NCI-H1092 treated with DMSO at 0.1 percent for 48 hours (cell line): Measurements from ENCODE around the gene NOP58.
"Not testable (repeated sequence)": the region's sequence is repeated elsewhere in the genome, so short reads cannot be mapped to it uniquely, and the experiment has no call there.

Source experiments
- DNase-seq: peaks from one replicate; lab custom pipeline; 2025; lab: John Stamatoyannopoulos, UW

NOP58 gene, protein sequence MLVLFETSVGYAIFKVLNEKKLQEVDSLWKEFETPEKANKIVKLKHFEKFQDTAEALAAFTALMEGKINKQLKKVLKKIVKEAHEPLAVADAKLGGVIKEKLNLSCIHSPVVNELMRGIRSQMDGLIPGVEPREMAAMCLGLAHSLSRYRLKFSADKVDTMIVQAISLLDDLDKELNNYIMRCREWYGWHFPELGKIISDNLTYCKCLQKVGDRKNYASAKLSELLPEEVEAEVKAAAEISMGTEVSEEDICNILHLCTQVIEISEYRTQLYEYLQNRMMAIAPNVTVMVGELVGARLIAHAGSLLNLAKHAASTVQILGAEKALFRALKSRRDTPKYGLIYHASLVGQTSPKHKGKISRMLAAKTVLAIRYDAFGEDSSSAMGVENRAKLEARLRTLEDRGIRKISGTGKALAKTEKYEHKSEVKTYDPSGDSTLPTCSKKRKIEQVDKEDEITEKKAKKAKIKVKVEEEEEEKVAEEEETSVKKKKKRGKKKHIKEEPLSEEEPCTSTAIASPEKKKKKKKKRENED

DNA sequence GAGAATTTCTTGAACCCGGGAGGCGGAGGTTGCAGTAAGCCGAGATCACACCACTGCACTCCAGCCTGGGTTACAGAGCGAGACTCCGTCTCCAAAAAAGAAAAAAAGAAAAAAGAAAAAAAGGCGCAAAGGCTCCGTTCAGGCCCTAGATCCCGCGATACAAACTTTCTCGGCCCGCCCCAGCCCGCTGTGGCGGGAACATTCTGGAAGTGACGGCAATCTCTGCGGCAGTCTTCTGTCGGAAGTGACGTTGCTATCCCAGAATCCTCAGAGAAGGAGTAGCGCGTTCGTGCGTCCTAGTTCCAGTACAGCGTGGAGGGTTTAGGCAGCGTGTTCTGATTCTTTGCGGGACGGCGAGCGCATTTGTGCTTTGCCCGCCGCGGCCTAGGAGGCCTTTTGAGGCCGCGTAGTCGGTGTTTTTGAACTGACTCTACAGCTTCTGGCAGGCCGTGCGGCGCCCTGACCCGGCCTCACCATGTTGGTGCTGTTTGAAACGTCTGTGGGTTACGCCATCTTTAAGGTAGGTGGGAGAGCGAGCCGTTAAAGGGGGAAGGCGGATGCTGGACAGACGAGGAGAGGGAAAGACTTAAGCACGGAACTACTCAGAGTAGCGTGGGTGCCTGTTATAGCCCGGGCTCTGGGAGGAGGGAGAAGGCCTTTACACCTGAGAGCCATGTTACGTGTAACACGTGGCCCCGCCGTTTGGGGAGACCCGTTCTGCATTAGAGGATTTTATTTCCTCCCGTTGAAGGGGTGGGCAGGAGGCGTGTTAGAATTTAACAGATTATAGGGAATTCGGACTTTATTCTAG is at the start of gene NOP58:
NOP58 (plus strand) TSS at position 297 of the 811 bp plus-strand sequence; CDS start at position 476, 179 bp downstream.
- DNase-seq: peak; percentile 92

GRCh38 chr2:202221873-202222272 is 43.7 kb upstream of the NOP58 start:
- no peak for DNase-seq

GRCh38 chr2:202237787-202238233 is 27.8 kb upstream of the NOP58 start:
- no peak for DNase-seq

- DNase-seq: peak; percentile 83
Measured at GRCh38 chr2:202238234-202239197, 27.0 kb upstream of the NOP58 start, which contains the start of gene SUMO1. TSS of gene SUMO1 (minus strand) at chr2:202238597. CDS start at chr2:202238451, 146 bp downstream.

GRCh38 chr2:202247710-202248109 is 17.9 kb upstream of the NOP58 start:
- not testable (repeated sequence) for DNase-seq

DNA sequence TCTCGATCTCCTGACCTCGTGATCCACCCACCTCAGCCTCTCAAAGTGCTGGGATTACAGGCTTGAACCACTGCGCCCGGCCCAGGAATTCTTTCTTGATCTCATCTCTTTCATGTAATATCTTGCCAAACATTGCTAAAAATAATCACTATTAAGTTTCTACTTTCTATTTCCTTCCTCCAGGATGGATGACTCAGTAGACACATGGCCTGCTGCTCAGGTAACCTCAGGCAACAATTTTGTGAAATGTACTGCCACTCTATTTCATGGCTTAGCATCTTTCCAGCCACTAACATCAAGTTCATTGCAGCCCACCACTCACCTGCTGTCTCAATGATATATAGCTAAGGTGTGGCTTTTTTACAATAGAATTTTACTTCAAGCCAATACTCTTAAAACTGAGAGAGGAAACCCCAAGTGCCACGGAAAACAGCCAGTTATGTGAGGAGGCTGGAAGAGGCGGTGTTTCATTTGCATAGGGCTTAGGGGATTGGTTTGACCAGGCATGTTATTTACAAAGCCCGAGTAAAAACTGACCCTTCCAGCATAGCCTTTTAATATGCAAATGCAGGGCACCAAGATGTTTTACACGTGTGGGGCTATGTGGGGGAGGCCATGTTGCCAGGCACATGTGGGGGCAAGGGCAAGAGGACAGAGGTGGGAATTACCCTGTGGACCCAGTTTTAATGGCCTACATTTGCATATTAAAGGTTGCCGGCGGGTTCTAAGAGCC is 15.9 kb upstream of the NOP58 start:
- DNase-seq: no peak

- DNase-seq: no peak
Measured at GRCh38 chr2:202251494-202251893, 14.1 kb upstream of the NOP58 start.

GRCh38 chr2:202261531-202261930 is 4.0 kb upstream of the NOP58 start:
- no peak for DNase-seq

- DNase-seq: no peak
Measured at GRCh38 chr2:202267495-202267894, 1.9 kb downstream of the NOP58 start.

GRCh38 chr2:202269585-202269984 is 4.0 kb downstream of the NOP58 start:
- no peak for DNase-seq

DNA sequence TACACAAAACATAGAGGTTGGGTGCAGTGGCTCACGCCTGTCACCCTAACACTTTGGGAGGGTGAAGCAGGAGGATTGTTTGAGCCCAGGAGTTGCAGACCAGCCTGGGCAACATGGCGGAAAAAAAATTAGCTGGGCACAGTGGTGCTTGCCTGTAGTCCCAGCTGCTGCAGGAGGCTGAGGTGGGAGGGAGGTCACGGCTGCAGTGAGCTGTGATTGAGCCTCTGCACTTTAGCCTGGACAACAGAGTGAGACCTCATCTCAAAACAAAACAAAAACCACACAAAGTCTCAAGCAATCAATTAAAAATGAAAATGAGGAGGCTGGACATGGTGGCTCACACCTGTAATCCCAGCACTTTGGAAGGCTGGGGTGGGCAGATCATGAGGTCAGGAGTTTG is 4.9 kb downstream of the NOP58 start:
- DNase-seq: no peak

- not testable (repeated sequence) for DNase-seq
Measured at GRCh38 chr2:202276078-202276720, 10.6 kb downstream of the NOP58 start.

GRCh38 chr2:202278036-202278760 is 12.6 kb downstream of the NOP58 start:
- DNase-seq: no peak

DNA sequence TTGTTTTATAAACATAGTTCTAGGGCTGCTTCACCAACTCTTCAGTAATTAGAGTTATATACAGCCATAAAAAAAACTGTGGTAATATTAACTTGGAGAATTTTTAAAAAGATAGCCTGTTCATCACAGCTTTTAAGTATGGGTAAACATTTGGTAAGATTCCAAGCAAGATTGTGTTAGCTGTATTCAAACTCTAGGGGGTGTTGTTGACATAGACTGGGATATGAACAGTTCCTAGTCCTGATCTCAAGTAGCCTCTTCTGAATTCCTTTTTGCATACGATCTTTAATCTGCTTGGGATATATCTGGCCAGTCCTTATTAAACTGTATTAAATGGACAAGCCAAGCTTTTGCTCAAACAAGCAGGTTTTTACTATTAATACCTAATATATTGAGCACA is 13.4 kb downstream of the NOP58 start:
- no peak for DNase-seq

DNA sequence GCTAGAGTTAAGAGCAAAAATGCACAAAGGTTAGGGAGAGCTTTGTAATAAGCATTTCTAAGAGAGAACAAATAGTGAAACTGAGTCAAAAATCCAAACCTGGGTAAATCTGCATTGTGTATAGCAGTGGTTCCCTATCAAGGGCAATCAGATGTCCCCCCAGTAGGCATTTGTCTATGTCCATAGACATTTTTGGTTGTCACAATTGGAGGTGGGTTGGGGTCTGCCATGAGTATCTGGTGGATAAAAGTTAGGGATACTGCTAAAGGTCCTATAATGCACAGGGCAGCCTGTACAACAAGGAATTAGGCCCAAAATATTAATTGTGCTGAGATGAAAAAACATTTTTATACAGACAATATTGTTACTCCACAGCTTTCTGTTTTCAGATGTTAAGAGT is 21.0 kb downstream of the NOP58 start:
- DNase-seq: no peak

GRCh38 chr2:202289394-202290204 is 24.0 kb downstream of the NOP58 start:
- no peak for DNase-seq

DNA sequence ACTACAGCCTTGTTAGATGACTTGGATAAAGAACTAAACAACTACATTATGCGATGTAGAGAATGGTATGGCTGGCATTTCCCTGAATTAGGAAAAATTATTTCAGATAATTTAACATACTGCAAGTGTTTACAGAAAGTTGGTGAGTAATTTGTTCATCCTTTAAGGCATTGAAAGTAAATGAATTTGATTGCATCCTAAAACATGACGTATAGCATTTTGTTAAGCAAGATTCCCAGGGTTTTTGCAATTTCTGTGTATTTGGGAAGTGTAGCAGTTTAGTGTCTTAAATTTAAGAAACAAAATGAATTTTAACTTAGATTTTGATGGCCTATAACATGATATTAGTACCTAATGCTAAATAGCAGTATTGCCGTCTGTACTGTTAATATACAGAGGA is 24.8 kb downstream of the NOP58 start:
- no peak for DNase-seq

GRCh38 chr2:202290970-202291369 is 25.4 kb downstream of the NOP58 start:
- no peak for DNase-seq

GRCh38 chr2:202299712-202300111 is 34.1 kb downstream of the NOP58 start:
- no peak for DNase-seq
